Lower leg skin (tissue), 4 donors: ENCODE data around the gene ANKRD37. TPM values are rescaled to one million over a fixed set of nuclear protein-coding genes. Genes with fewer than 3 reads are reported as not detected.

Experiments
- DNase-seq, 2 donors: peaks; one replicate each; pipeline ENCODE4 v3.0.0-alpha.2; 2019; ENCODE audit warnings: low spot score in 2 of 2
- H3K4me3 ChIP-seq: fragments of 200-600 bp; sonication (generic); 2 replicates; pipeline ENCODE4 v1.5.1; 2017; ENCODE audit warnings: mild to moderate bottlenecking, low read depth; ENCODE audit not compliant: poor library complexity, severe bottlenecking
- CTCF ChIP-seq, 3 donors: fragments of 450-650 bp; IDR thresholded peaks; one replicate each; pipeline ENCODE4 v1.5.1; 2016; ENCODE audit warnings: antibody characterized with exemption in 3 of 3, mild to moderate bottlenecking in 3 of 3, moderate library complexity in 2 of 3
- POLR2A ChIP-seq, 2 donors: fragments of 450-650 bp; IDR thresholded peaks; one replicate each; pipeline ENCODE4 v1.6.1; 2016 to 2017; ENCODE audit warnings: antibody characterized with exemption in 2 of 2, mild to moderate bottlenecking in 1 of 2, moderate library complexity in 1 of 2
- WGBS, 2 donors: methylation state at CpG; one replicate each; pipeline ENCODE4 v1.1.5; 2018; 5-methylcytosine and 5-hydroxymethylcytosine counted together
- intact Hi-C: fragments of 100-400 bp; cut with DNase I; formaldehyde crosslinking; loops from one replicate; pipeline ENCODE4 v1.15.0; 2023; ENCODE audit warnings: low total_unique reads
- total RNA-seq, 4 donors: library from RNA; depleted of rRNA; stranded (reverse); fragments of >200 nt; gene quantifications; one replicate each; pipeline ENCODE4 v1.1.0, GENCODE V29; 2016

ANKRD37 gene
- total RNA-seq, 4 donors from 2014 or later: 16.1 to 30.8 (median 22.1) TPM

- intact Hi-C loops: no loop called here
Observed at GRCh38 chr4:185380320-185380719, 16.3 kb upstream of the ANKRD37 start.

GRCh38 chr4:185381288-185382196 lies 15.1 kb upstream of the ANKRD37 start:
- TF ChIP-seq CTCF (IDR thresholded peaks at IDR 0.05) (no peak), POLR2A (IDR thresholded peaks at IDR 0.05) (no peak)
- H3K4me3 ChIP-seq: no peak overlapping the region
- intact Hi-C loops: no loop called here
- 26 to 31% methylated on average over 4 of the region's 4 CpGs for WGBS, 2 donors
- no peak for DNase-seq

More at GRCh38 chr4:185380320-185380719, 16.3 kb upstream of the ANKRD37 start:
- no peak for TF ChIP-seq CTCF (IDR thresholded peaks at IDR 0.05)
- no peak for TF ChIP-seq POLR2A (IDR thresholded peaks at IDR 0.05)
- H3K4me3 ChIP-seq: no peak overlapping the region
- no peak for DNase-seq
- 71 to 83% methylated on average over 1 of the region's 1 CpG for WGBS, 2 donors

DNA sequence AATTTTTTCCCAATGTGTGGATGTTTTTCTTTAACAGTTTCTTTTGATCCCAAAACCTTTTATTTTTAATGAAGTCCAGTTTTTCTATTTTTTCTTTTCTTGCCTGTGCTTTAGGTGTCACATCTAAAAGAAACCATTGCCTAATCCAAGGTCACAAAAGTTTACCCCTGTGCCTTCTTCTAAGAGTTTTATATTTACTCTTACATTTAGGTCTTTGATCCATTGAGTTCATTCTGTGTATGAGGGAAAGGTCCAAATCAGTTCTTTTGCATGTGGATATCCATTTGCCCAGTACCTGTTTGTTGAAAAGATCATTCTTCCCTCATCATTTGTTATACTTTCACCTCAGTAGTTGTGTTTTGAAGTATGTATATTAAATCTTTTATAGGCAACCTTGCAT lies 13.9 kb upstream of the ANKRD37 start:
- H3K4me3 ChIP-seq: no peak overlapping the region
- TF ChIP-seq POLR2A (IDR thresholded peaks at IDR 0.05) (no peak), CTCF (IDR thresholded peaks at IDR 0.05) (no peak)
- intact Hi-C loops: no loop called here
- DNase-seq: no peak

DNA sequence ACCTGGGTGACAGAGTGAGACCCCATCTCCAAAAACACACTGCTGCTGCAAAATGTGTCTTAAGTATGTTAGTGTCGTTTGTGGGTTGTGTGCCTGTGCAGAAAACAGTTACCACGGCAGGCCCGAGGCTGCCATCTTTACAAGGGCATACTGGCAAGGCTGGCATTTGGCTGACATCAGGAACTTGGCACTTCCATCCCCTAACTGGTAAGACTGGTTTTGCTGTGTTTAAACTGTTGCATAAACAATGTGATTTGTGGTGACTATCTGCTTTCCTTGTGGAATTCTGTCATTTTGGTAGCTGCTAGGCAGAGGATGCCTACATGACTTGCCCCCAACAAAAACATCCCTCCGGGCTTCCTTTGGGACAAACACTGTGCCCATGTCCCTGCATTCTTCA lies 13.2 kb upstream of the ANKRD37 start:
- intact Hi-C loops: no loop called here
- H3K4me3 ChIP-seq: no peak overlapping the region
- DNase-seq: peak in 1 of 2 donors; percentile 54
- WGBS, 2 donors: 41 to 73% methylated on average over 4 of the region's 4 CpGs
- no peak for TF ChIP-seq CTCF (IDR thresholded peaks at IDR 0.05)
- TF ChIP-seq POLR2A (IDR thresholded peaks at IDR 0.05): no peak

DNA sequence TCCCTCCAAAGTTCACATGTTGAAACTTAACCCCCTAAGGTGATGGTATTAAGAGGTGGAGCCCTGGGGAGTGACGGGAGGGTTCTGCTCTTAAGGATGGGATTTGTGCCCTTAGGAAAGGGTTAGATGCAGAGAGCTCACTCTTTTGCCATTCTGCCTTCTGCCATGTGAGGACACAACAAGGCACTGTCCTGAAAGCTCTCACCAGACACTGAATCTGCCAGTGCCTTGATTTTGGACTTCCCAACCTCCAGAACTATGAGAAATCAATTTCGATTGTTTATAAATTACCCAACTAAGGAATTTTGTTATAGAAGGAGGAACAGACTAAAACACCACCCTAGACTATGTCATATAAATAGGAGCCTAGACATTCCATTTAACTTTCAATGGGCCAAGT lies 12.6 kb upstream of the ANKRD37 start:
- TF ChIP-seq POLR2A (IDR thresholded peaks at IDR 0.05) (no peak), CTCF (IDR thresholded peaks at IDR 0.05) (no peak)
- DNase-seq: no peak
- 68 to 72% methylated on average over 2 of the region's 2 CpGs for WGBS, 2 donors
- no peak overlapping the region for H3K4me3 ChIP-seq
- intact Hi-C loops: no loop called here
